Measurements from ENCODE around the gene WDR76.
"Not testable (repeated sequence)": the region's sequence is repeated elsewhere in the genome, so short reads cannot be mapped to it uniquely, and the experiment has no call there.

The WDR76 gene

DNA sequence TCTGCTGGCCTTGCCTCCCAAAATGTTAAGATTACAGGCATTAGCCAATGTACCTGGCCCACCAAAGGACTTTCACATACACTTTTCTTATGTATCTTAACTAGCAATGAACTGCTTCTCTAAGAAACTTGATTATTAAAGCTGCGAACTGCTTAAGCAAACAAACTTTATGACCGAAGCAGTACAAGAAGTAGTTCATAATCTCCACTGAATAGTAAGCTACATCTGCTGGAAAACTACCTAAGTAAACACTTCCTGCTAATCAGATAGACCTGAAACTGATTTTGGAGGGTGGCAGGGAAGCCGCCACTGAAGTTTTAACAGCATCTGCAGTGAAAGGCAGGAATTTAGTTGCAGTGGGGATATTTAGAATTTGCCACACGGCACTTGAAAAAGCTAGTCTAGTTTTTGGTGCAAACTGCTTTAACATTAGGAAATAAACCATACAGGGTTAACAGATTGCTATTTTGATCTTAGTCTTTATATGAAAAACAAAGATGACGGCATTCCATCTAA is 18.3 kb upstream of the WDR76 start:
- Histone ChIP-seq H3K27ac (replicated peaks) (no peak overlapping the region), H3K4me3 (replicated peaks; ENCODE audit: insufficient read depth, low read length) (no peak overlapping the region), H3K27me3 (ENCODE audit: insufficient read depth, poor library complexity, severe bottlenecking) (no peaks in the 10 kb centered on the region)
- TF ChIP-seq, protein P1, sequence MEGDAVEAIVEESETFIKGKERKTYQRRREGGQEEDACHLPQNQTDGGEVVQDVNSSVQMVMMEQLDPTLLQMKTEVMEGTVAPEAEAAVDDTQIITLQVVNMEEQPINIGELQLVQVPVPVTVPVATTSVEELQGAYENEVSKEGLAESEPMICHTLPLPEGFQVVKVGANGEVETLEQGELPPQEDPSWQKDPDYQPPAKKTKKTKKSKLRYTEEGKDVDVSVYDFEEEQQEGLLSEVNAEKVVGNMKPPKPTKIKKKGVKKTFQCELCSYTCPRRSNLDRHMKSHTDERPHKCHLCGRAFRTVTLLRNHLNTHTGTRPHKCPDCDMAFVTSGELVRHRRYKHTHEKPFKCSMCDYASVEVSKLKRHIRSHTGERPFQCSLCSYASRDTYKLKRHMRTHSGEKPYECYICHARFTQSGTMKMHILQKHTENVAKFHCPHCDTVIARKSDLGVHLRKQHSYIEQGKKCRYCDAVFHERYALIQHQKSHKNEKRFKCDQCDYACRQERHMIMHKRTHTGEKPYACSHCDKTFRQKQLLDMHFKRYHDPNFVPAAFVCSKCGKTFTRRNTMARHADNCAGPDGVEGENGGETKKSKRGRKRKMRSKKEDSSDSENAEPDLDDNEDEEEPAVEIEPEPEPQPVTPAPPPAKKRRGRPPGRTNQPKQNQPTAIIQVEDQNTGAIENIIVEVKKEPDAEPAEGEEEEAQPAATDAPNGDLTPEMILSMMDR (IDR thresholded peaks at IDR 0.05; ENCODE audit: insufficient read depth, low read length): no peak
- TF ChIP-seq, protein P2, sequence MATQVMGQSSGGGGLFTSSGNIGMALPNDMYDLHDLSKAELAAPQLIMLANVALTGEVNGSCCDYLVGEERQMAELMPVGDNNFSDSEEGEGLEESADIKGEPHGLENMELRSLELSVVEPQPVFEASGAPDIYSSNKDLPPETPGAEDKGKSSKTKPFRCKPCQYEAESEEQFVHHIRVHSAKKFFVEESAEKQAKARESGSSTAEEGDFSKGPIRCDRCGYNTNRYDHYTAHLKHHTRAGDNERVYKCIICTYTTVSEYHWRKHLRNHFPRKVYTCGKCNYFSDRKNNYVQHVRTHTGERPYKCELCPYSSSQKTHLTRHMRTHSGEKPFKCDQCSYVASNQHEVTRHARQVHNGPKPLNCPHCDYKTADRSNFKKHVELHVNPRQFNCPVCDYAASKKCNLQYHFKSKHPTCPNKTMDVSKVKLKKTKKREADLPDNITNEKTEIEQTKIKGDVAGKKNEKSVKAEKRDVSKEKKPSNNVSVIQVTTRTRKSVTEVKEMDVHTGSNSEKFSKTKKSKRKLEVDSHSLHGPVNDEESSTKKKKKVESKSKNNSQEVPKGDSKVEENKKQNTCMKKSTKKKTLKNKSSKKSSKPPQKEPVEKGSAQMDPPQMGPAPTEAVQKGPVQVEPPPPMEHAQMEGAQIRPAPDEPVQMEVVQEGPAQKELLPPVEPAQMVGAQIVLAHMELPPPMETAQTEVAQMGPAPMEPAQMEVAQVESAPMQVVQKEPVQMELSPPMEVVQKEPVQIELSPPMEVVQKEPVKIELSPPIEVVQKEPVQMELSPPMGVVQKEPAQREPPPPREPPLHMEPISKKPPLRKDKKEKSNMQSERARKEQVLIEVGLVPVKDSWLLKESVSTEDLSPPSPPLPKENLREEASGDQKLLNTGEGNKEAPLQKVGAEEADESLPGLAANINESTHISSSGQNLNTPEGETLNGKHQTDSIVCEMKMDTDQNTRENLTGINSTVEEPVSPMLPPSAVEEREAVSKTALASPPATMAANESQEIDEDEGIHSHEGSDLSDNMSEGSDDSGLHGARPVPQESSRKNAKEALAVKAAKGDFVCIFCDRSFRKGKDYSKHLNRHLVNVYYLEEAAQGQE (IDR thresholded peaks at IDR 0.05; ENCODE audit: insufficient replicate concordance, low read depth): no peak
- TF ChIP-seq POLR2AphosphoS5 (IDR thresholded peaks at IDR 0.05; ENCODE audit: low read depth) (no peak), SPI1 (IDR thresholded peaks at IDR 0.05; ENCODE audit: borderline replicate concordance, low read depth) (no peak), GABPA (IDR thresholded peaks at IDR 0.05; ENCODE audit: low read depth) (no peak)
- DNase-seq (ENCODE audit: low read depth in 1 of 2, low spot score in 1 of 2): no peak

DNA sequence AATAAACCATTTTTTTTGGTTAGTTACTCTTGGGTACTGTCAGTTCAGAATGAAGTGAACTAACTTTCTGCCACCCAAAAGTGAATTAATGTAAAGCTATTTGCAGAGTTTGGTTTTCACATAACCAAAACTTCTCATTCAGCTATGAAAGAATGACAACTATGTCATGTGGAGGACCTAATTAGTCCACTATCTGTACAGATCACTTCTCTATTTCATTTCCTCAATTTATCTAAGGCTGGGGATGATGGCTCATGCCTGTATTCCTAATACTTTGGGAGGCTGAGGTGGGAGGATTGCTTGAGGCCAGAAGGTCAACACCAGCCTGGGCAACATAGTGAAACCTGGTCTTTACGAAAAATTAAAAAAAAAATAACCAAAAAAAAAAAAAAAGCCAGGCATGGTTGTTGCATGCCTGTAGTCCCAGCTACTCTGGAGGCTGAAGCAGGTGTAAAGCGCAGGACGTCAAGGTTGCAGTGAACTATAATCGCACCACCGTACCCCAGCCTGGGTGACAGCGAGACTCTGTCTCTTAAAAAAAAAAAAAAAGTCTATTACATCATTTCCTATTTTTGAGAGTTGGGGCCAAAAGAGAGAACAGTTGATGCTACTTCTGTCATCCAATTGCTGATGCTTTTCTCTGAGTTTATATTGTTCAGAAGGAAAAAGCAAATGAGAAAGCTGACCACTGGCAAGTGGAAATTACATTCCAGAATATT is 17.7 kb upstream of the WDR76 start:
- no peak for DNase-seq (ENCODE audit: low read depth in 1 of 2, low spot score in 1 of 2)
- Histone ChIP-seq H3K27me3 (ENCODE audit: insufficient read depth, poor library complexity, severe bottlenecking) (no peaks in the 10 kb centered on the region), H3K27ac (replicated peaks) (peak overlapping the region; percentile 29), H3K4me3 (replicated peaks; ENCODE audit: insufficient read depth, low read length) (no peak overlapping the region)
- TF ChIP-seq GABPA (IDR thresholded peaks at IDR 0.05; ENCODE audit: low read depth) (no peak), SPI1 (IDR thresholded peaks at IDR 0.05; ENCODE audit: borderline replicate concordance, low read depth) (peak; percentile 93)
- TF ChIP-seq, protein P2 (IDR thresholded peaks at IDR 0.05; ENCODE audit: insufficient replicate concordance, low read depth): no peak

DNA sequence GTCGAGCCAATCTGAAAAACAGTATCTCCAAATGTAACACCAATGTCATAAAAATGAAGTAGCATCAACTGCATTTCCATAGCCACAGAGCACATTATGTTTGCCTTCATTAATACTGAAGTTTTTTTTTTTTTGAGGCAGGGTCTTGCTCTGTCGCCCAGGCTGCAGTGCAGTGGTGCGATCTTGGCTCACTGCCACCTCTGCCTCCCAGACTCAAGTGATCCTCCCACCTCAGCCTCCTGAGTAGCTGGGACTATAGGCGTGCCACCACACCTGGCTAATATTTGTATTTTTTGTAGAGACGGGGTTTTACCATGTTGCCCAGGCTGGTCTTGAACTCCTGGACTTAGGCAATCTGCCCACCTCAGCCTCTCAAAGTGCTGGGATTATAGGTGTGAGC is 11.7 kb upstream of the WDR76 start:
- not testable (repeated sequence) for H3K27ac ChIP-seq (replicated peaks); H3K27me3 ChIP-seq (ENCODE audit: insufficient read depth, poor library complexity, severe bottlenecking); H3K4me3 ChIP-seq (replicated peaks; ENCODE audit: insufficient read depth, low read length); DNase-seq (ENCODE audit: low read depth in 1 of 2, low spot score in 1 of 2)

DNA sequence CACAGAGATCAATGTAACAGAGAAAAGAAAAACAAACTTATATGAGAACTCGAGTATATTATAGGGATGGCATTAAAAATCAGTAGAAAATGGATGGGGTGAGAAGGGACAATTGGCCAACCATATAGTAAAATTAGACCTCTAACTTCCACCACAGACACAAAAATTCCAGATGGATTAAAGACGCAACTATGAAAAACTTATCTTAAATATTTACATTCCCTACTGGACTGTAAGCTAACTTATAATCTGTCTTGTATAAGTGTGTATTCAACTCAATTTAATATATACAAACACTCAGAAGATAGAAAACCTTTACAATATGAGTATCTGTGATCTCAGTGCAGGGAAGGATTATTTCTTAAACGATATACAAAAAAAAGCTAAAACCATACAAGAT is 5.3 kb upstream of the WDR76 start:
- no peak for DNase-seq (ENCODE audit: low read depth in 1 of 2, low spot score in 1 of 2)
- H3K27ac ChIP-seq (replicated peaks): no peak overlapping the region
- no peaks in the 10 kb centered on the region for H3K27me3 ChIP-seq (ENCODE audit: insufficient read depth, poor library complexity, severe bottlenecking)
- no peak for TF ChIP-seq SPI1 (IDR thresholded peaks at IDR 0.05; ENCODE audit: borderline replicate concordance, low read depth)
- TF ChIP-seq, protein P1 (IDR thresholded peaks at IDR 0.05; ENCODE audit: insufficient read depth, low read length): no peak
- TF ChIP-seq, protein P2 (IDR thresholded peaks at IDR 0.05; ENCODE audit: insufficient replicate concordance, low read depth): no peak
- TF ChIP-seq GABPA (IDR thresholded peaks at IDR 0.05; ENCODE audit: low read depth): no peak
- no peak for TF ChIP-seq POLR2AphosphoS5 (IDR thresholded peaks at IDR 0.05; ENCODE audit: low read depth)
- no peak overlapping the region for H3K4me3 ChIP-seq (replicated peaks; ENCODE audit: insufficient read depth, low read length)

Measured in HL-60 (cell line).